Measurements from ENCODE around the gene MAP3K5. TPM values are rescaled to one million over a fixed set of nuclear protein-coding genes. Genes with fewer than 3 reads are reported as not detected.
"Not testable (repeated sequence)": the region's sequence is repeated elsewhere in the genome, so short reads cannot be mapped to it uniquely, and the experiment has no call there.

Gene MAP3K5
- polyA plus RNA-seq, 2 donors, result 5.2 to 5.6 TPM

GRCh38 chr6:136703331-136703865 lies 88.9 kb downstream of the MAP3K5 start:
- no peaks in the 10 kb centered on the region for H3K9me3 ChIP-seq (ENCODE audit: control insufficient read depth in 2 of 2, insufficient read depth in 1 of 2, low read depth in 1 of 2, low read length in 1 of 2)

DNA sequence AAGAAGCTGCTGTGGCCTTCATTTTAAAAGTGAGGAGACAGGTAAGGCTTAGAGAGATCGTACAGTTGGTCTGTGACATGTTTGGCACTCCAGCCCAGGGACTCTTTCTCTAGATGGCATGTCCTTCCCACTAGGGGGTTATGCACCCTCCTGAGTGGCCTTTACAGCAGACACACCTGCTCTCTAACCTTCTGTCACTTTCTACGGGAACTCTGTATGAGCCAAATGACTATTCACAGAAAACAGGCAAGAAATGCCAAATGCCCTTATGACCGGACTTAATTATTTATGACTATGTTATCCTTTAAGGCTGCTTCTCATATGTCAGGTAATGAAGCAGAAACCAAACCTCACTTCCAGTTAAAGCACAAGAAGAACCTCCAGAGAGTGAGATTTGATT lies 91.2 kb downstream of the MAP3K5 start:
- H3K27me3 ChIP-seq (ENCODE audit: control insufficient read depth in 1 of 2, insufficient read depth in 2 of 2, low read length in 2 of 2), result no peaks in the 10 kb centered on the region
- 65 to 71% methylated on average over 3 of the region's 3 CpGs for WGBS, 2 donors
- no peak overlapping the region for H3K27ac ChIP-seq (ENCODE audit: low read depth in 2 of 2, low read length in 1 of 2)
- no peaks in the 10 kb centered on the region for H3K4me1 ChIP-seq (ENCODE audit: control insufficient read depth in 2 of 2, insufficient read depth in 2 of 2, low read length in 1 of 2)
- no peaks in the 10 kb centered on the region for H3K36me3 ChIP-seq (ENCODE audit: control insufficient read depth in 2 of 2, insufficient read depth in 2 of 2, low read length in 1 of 2)
- no peaks in the 10 kb centered on the region for H3K9me3 ChIP-seq (ENCODE audit: control insufficient read depth in 2 of 2, insufficient read depth in 1 of 2, low read depth in 1 of 2, low read length in 1 of 2)
- no peak overlapping the region for H3K4me3 ChIP-seq (ENCODE audit: low read depth in 1 of 2, low read length in 2 of 2)

More at GRCh38 chr6:136703331-136703865, 88.9 kb downstream of the MAP3K5 start:
- Histone ChIP-seq H3K27ac (ENCODE audit: low read depth in 2 of 2, low read length in 1 of 2) (no peak overlapping the region), H3K27me3 (ENCODE audit: control insufficient read depth in 1 of 2, insufficient read depth in 2 of 2, low read length in 2 of 2) (no peaks in the 10 kb centered on the region), H3K4me1 (ENCODE audit: control insufficient read depth in 2 of 2, insufficient read depth in 2 of 2, low read length in 1 of 2) (no peaks in the 10 kb centered on the region), H3K4me3 (ENCODE audit: low read depth in 1 of 2, low read length in 2 of 2) (no peak overlapping the region), H3K36me3 (ENCODE audit: control insufficient read depth in 2 of 2, insufficient read depth in 2 of 2, low read length in 1 of 2) (no peaks in the 10 kb centered on the region)
- WGBS, 2 donors, result 78 to 80% methylated on average over 7 of the region's 7 CpGs

GRCh38 chr6:136699358-136699757 lies 92.9 kb downstream of the MAP3K5 start:
- H3K27me3 ChIP-seq (ENCODE audit: control insufficient read depth in 1 of 2, insufficient read depth in 2 of 2, low read length in 2 of 2), result no peaks in the 10 kb centered on the region
- H3K4me1 ChIP-seq (ENCODE audit: control insufficient read depth in 2 of 2, insufficient read depth in 2 of 2, low read length in 1 of 2), result no peaks in the 10 kb centered on the region
- H3K27ac ChIP-seq (ENCODE audit: low read depth in 2 of 2, low read length in 1 of 2), result no peak overlapping the region
- H3K36me3 ChIP-seq (ENCODE audit: control insufficient read depth in 2 of 2, insufficient read depth in 2 of 2, low read length in 1 of 2), result no peaks in the 10 kb centered on the region
- no peak overlapping the region for H3K4me3 ChIP-seq (ENCODE audit: low read depth in 1 of 2, low read length in 2 of 2)
- WGBS, 2 donors, result 71 to 84% methylated on average over 5 of the region's 5 CpGs
- no peaks in the 10 kb centered on the region for H3K9me3 ChIP-seq (ENCODE audit: control insufficient read depth in 2 of 2, insufficient read depth in 1 of 2, low read depth in 1 of 2, low read length in 1 of 2)

GRCh38 chr6:136696783-136697364 lies 95.4 kb downstream of the MAP3K5 start:
- Histone ChIP-seq H3K4me3 (ENCODE audit: low read depth in 1 of 2, low read length in 2 of 2) (no peak overlapping the region), H3K9me3 (ENCODE audit: control insufficient read depth in 2 of 2, insufficient read depth in 1 of 2, low read depth in 1 of 2, low read length in 1 of 2) (no peaks in the 10 kb centered on the region), H3K27me3 (ENCODE audit: control insufficient read depth in 1 of 2, insufficient read depth in 2 of 2, low read length in 2 of 2) (no peaks in the 10 kb centered on the region), H3K27ac (ENCODE audit: low read depth in 2 of 2, low read length in 1 of 2) (peak overlapping the region in 1 of 2 donors; percentile 56), H3K36me3 (ENCODE audit: control insufficient read depth in 2 of 2, insufficient read depth in 2 of 2, low read length in 1 of 2) (no peaks in the 10 kb centered on the region), H3K4me1 (ENCODE audit: control insufficient read depth in 2 of 2, insufficient read depth in 2 of 2, low read length in 1 of 2) (peaks cover 0 to 3% of the 10 kb centered on the region in 2 donors)
- WGBS, 2 donors, result 53 to 62% methylated on average over 7 of the region's 7 CpGs

DNA sequence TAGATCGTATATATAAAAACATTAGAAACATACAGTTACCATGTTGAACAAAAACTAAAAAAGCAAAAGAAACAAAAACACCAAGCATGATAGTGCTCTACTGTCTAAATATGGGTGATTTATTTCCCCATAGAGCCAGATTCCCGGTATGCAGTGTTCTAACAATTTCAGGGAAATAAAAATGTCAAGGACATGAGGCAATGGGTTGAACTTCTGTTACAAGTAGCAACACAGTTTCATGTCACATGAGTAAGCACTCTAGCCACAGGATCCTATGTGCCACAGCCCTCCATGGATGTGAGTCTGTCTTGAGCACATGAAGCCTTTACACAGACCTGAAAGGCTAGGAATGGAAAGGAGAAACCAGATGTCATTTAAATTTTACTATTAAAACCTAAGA lies 96.0 kb downstream of the MAP3K5 start:
- Histone ChIP-seq H3K4me3 (ENCODE audit: low read depth in 1 of 2, low read length in 2 of 2) (no peak overlapping the region), H3K4me1 (ENCODE audit: control insufficient read depth in 2 of 2, insufficient read depth in 2 of 2, low read length in 1 of 2) (peaks cover 0 to 3% of the 10 kb centered on the region in 2 donors), H3K9me3 (ENCODE audit: control insufficient read depth in 2 of 2, insufficient read depth in 1 of 2, low read depth in 1 of 2, low read length in 1 of 2) (no peaks in the 10 kb centered on the region), H3K36me3 (ENCODE audit: control insufficient read depth in 2 of 2, insufficient read depth in 2 of 2, low read length in 1 of 2) (no peaks in the 10 kb centered on the region), H3K27me3 (ENCODE audit: control insufficient read depth in 1 of 2, insufficient read depth in 2 of 2, low read length in 2 of 2) (no peaks in the 10 kb centered on the region), H3K27ac (ENCODE audit: low read depth in 2 of 2, low read length in 1 of 2) (no peak overlapping the region)
- 38 to 43% methylated on average over 2 of the region's 2 CpGs for WGBS, 2 donors

- Histone ChIP-seq H3K4me1 (ENCODE audit: control insufficient read depth in 2 of 2, insufficient read depth in 2 of 2, low read length in 1 of 2) (peaks cover 0 to 3% of the 10 kb centered on the region in 2 donors), H3K27ac (ENCODE audit: low read depth in 2 of 2, low read length in 1 of 2) (no peak overlapping the region), H3K27me3 (ENCODE audit: control insufficient read depth in 1 of 2, insufficient read depth in 2 of 2, low read length in 2 of 2) (no peaks in the 10 kb centered on the region), H3K9me3 (ENCODE audit: control insufficient read depth in 2 of 2, insufficient read depth in 1 of 2, low read depth in 1 of 2, low read length in 1 of 2) (no peaks in the 10 kb centered on the region), H3K4me3 (ENCODE audit: low read depth in 1 of 2, low read length in 2 of 2) (no peak overlapping the region), H3K36me3 (ENCODE audit: control insufficient read depth in 2 of 2, insufficient read depth in 2 of 2, low read length in 1 of 2) (no peaks in the 10 kb centered on the region)
- WGBS, 2 donors, result 92 to 97% methylated on average over 2 of the region's 2 CpGs
These were observed 96.9 kb downstream of the MAP3K5 start for GRCh38 chr6:136695412-136695811.

GRCh38 chr6:136693090-136693489 lies 99.2 kb downstream of the MAP3K5 start:
- no peaks in the 10 kb centered on the region for H3K27me3 ChIP-seq (ENCODE audit: control insufficient read depth in 1 of 2, insufficient read depth in 2 of 2, low read length in 2 of 2)
- H3K4me1 ChIP-seq (ENCODE audit: control insufficient read depth in 2 of 2, insufficient read depth in 2 of 2, low read length in 1 of 2), result peaks cover 0 to 3% of the 10 kb centered on the region in 2 donors
- no peak overlapping the region for H3K27ac ChIP-seq (ENCODE audit: low read depth in 2 of 2, low read length in 1 of 2)
- no peak overlapping the region for H3K4me3 ChIP-seq (ENCODE audit: low read depth in 1 of 2, low read length in 2 of 2)
- H3K36me3 ChIP-seq (ENCODE audit: control insufficient read depth in 2 of 2, insufficient read depth in 2 of 2, low read length in 1 of 2), result no peaks in the 10 kb centered on the region
- H3K9me3 ChIP-seq (ENCODE audit: control insufficient read depth in 2 of 2, insufficient read depth in 1 of 2, low read depth in 1 of 2, low read length in 1 of 2), result no peaks in the 10 kb centered on the region

DNA sequence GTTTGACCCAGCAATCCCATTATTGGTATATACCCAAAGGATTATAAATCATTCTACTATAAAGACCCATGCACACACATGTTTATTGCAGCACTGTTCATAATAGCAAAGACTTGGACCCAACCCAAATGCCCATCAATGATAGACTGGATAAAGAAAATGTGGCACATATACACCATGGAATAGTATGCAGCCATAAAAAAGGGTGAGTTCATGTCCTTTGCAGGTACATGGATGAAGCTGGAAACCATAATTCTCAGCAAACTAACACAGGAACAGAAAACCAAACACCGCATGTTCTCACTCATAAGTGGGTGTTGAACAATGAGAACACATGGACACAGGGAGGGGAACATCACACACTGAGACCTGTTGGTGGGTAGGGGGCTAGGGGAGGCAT lies 104.4 kb downstream of the MAP3K5 start:
- not testable (repeated sequence) for H3K27me3 ChIP-seq (ENCODE audit: control insufficient read depth in 1 of 2, insufficient read depth in 2 of 2, low read length in 2 of 2); H3K4me1 ChIP-seq (ENCODE audit: control insufficient read depth in 2 of 2, insufficient read depth in 2 of 2, low read length in 1 of 2)
- 95 to 100% methylated on average over 1 of the region's 1 CpG for WGBS, 2 donors

GRCh38 chr6:136685540-136686108 lies 106.7 kb downstream of the MAP3K5 start:
- WGBS, 2 donors, result 51 to 75% methylated on average over 2 of the region's 2 CpGs
- Histone ChIP-seq H3K27me3 (ENCODE audit: control insufficient read depth in 1 of 2, insufficient read depth in 2 of 2, low read length in 2 of 2) (no peaks in the 10 kb centered on the region), H3K4me1 (ENCODE audit: control insufficient read depth in 2 of 2, insufficient read depth in 2 of 2, low read length in 1 of 2) (peaks cover 2 to 5% of the 10 kb centered on the region in 2 donors), H3K9me3 (ENCODE audit: control insufficient read depth in 2 of 2, insufficient read depth in 1 of 2, low read depth in 1 of 2, low read length in 1 of 2) (no peaks in the 10 kb centered on the region), H3K36me3 (ENCODE audit: control insufficient read depth in 2 of 2, insufficient read depth in 2 of 2, low read length in 1 of 2) (no peaks in the 10 kb centered on the region), H3K4me3 (ENCODE audit: low read depth in 1 of 2, low read length in 2 of 2) (no peak overlapping the region), H3K27ac (ENCODE audit: low read depth in 2 of 2, low read length in 1 of 2) (no peak overlapping the region)

More for the DNA sequence above, 104.4 kb downstream of the MAP3K5 start:
- H3K9me3 ChIP-seq (ENCODE audit: control insufficient read depth in 2 of 2, insufficient read depth in 1 of 2, low read depth in 1 of 2, low read length in 1 of 2); H3K4me3 ChIP-seq (ENCODE audit: low read depth in 1 of 2, low read length in 2 of 2); H3K36me3 ChIP-seq (ENCODE audit: control insufficient read depth in 2 of 2, insufficient read depth in 2 of 2, low read length in 1 of 2); H3K27ac ChIP-seq (ENCODE audit: low read depth in 2 of 2, low read length in 1 of 2): not testable (repeated sequence)

DNA sequence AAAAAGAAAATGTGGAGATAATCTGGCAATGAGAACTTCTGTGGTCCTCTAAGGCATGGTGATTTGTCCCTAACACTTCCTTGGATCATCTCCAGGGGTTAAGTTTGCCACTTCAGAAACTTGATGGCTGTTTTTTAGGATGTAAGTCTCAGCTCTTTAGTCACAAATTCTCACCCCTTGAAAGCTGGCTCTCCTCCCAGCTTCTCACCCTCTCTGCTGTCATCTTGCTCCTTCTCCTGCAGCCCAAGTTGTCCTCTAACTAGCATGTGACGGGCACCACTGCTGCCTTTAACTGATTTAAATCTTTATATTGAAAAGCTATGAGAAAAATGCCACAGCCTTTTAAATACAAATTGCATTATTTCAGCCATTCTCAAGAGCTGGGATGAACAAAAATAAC lies 107.8 kb downstream of the MAP3K5 start:
- Histone ChIP-seq H3K27me3 (ENCODE audit: control insufficient read depth in 1 of 2, insufficient read depth in 2 of 2, low read length in 2 of 2) (no peaks in the 10 kb centered on the region), H3K36me3 (ENCODE audit: control insufficient read depth in 2 of 2, insufficient read depth in 2 of 2, low read length in 1 of 2) (no peaks in the 10 kb centered on the region), H3K9me3 (ENCODE audit: control insufficient read depth in 2 of 2, insufficient read depth in 1 of 2, low read depth in 1 of 2, low read length in 1 of 2) (no peaks in the 10 kb centered on the region), H3K4me3 (ENCODE audit: low read depth in 1 of 2, low read length in 2 of 2) (no peak overlapping the region), H3K4me1 (ENCODE audit: control insufficient read depth in 2 of 2, insufficient read depth in 2 of 2, low read length in 1 of 2) (peaks cover 2 to 5% of the 10 kb centered on the region in 2 donors), H3K27ac (ENCODE audit: low read depth in 2 of 2, low read length in 1 of 2) (peak overlapping the region in 1 of 2 donors; percentile 33)
- 59 to 60% methylated on average over 1 of the region's 1 CpG for WGBS, 2 donors

Data from esophagus (tissue), 2 donors.